ENCODE data around the gene TEP1. TPM values are rescaled to one million over a fixed set of nuclear protein-coding genes. Genes with fewer than 3 reads are reported as not detected.

Gene TEP1
- total RNA-seq, result 15.2 and 21.6 TPM in 2 replicates
- polyA plus RNA-seq, result 7.4 and 10.5 TPM in 2 replicates
- polyA plus RNA-seq (2012), result 7.1 and 10.7 TPM in 2 replicates
- 22.9 and 41.3 TPM in 2 replicates for polyA minus RNA-seq (ENCODE audit: low replicate concordance)

DNA sequence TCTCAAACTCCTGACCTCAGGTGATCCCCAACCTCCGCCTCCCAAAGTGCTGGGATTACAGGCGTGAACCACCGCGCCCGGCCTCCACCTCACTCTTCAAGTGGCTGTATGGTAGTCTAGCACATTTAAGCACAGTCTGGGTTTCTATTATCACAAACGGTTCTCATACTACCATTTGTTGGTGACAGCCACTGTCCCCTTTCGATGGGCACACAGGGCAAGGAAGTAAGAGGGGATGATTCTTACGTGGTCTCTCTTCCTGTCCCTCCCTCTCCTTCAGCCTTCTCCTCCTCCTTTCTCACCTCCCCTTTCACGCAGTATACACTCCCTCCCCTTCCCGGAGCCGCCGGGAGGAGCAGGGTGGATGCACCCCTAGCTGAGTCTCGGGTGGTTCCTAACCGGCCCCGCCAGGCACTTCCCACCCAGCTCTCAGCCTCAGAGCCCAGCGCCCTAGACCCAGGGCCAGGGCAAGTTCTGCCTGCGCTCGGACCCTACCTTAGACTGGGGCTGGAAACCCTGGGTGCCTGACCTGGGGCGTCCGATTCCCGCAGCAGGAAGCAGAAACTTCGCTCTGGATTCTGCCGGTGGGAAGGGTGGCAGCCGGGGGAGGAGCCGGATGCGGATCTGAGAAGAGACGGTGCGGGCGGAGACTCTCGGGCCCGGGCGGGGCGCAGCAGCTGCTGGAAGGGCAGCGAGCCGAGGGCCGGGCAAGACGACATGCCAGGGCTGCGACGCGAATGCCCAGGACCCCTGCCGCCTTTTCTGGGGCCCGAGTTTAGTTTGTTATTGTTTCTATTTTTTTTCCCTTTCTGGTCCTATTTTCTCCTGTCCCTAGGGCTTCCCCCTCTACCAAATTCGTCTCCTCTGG lies at the start of gene TEP1:
Gene TEP1 (minus strand): TSS at position 626 of the 868 bp plus-strand sequence. CDS start 5,062 bp downstream, outside the sequence.
- H3K9ac ChIP-seq (ENCODE audit: insufficient read depth, low read length), result peak within 1 kb of the TSS; percentile 80
- H3K4me1 ChIP-seq (ENCODE audit: control insufficient read depth, extremely low read depth, insufficient read depth, low read length), result no peaks in the 10 kb centered on the region
- H3K9me3 ChIP-seq (ENCODE audit: control insufficient read depth, insufficient read depth, low read depth, low read length), result no peaks in the 10 kb centered on the region
- no peak for TF ChIP-seq EZH2 (IDR thresholded peaks at IDR 0.05; ENCODE audit: low read length, missing control alignments)
- TF ChIP-seq, protein P1, sequence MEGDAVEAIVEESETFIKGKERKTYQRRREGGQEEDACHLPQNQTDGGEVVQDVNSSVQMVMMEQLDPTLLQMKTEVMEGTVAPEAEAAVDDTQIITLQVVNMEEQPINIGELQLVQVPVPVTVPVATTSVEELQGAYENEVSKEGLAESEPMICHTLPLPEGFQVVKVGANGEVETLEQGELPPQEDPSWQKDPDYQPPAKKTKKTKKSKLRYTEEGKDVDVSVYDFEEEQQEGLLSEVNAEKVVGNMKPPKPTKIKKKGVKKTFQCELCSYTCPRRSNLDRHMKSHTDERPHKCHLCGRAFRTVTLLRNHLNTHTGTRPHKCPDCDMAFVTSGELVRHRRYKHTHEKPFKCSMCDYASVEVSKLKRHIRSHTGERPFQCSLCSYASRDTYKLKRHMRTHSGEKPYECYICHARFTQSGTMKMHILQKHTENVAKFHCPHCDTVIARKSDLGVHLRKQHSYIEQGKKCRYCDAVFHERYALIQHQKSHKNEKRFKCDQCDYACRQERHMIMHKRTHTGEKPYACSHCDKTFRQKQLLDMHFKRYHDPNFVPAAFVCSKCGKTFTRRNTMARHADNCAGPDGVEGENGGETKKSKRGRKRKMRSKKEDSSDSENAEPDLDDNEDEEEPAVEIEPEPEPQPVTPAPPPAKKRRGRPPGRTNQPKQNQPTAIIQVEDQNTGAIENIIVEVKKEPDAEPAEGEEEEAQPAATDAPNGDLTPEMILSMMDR (conservative IDR thresholded peaks at IDR 0.05 in 1 of 2, IDR thresholded peaks at IDR 0.05 in 1 of 2; ENCODE audit: low read depth in 1 of 2, low read length in 2 of 2), result no peak
- H3K4me2 ChIP-seq (ENCODE audit: extremely low read depth, insufficient read depth, low read length), result peak within 1 kb of the TSS; percentile 94
- H3K27ac ChIP-seq (ENCODE audit: insufficient read depth, low read length), result peak within 1 kb of the TSS; percentile 80
- H3K79me2 ChIP-seq (ENCODE audit: control insufficient read depth, insufficient read depth, low read length), result peaks cover 8% of the 10 kb centered on the region
- H3K4me3 ChIP-seq (replicated peaks in 1 of 4; ENCODE audit: control extremely low read depth in 1 of 4, insufficient read depth in 1 of 4, low read depth in 3 of 4, low read length in 4 of 4), result peak within 1 kb of the TSS; percentile 52 to 92 (median 74)
- H2AFZ ChIP-seq (ENCODE audit: low read length), result peak within 1 kb of the TSS; percentile 92
- peak; percentile 80 to 83 for DNase-seq (ENCODE audit: low read depth in 2 of 2)
- H4K20me1 ChIP-seq (ENCODE audit: control insufficient read depth, extremely low read depth, insufficient read depth, low read length), result no peaks in the 10 kb centered on the region
- H3K27me3 ChIP-seq (ENCODE audit: control insufficient read depth, insufficient read depth, low read length), result no peaks in the 10 kb centered on the region
- no peaks in the 10 kb centered on the region for H3K36me3 ChIP-seq (ENCODE audit: control insufficient read depth, insufficient read depth, low read length)

DNA sequence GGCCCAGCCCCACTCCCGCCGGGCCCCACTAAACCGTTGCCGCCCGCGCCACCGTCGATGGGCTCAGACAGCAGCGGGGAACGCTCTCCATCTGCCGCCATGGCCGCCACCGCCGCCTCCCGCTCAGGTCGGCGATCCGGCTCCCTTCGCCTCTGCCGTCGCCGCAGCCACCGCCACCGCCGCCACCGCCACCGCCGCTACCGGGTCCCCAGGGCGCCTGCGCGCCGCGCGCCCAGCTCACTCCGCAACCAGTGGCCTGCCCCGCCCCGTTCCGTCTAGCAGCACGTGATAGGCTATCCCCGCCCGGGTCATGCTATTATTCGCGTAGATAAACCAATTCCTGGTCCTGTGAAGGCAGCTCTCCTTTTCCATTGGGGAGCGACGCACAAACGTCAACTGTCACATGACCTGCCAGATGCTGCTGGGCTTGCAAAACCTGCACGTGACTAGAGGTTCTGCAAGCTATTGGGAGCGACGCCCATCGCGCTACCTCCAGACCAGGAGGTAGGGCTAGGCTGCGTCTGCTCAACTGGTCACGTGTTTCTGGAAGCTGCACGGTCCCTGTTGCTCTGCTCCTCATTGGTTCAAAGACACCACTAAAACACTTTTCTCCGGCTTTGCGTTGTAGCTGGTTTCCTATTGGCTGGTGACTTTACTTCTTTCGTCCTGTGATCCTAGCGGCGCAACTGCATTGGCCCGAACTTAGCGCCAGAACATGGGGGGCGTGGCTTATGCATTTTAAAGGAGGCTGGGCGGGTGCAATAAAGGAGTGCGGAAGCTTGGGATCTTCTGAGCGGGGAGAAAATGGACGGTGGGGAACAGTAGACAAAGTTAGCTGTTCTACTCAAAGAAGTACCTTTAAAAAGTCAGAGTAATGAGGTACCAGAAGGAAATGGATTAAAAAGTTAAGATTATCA lies 48.2 kb upstream of the TEP1 start, which contains the start of gene PIP4P1:
Gene PIP4P1 (minus strand): TSS at position 210 of the 917 bp plus-strand sequence. CDS start 109 bp downstream, at position 101.
- peak within 1 kb of the TSS; percentile 91 for H3K9ac ChIP-seq (ENCODE audit: insufficient read depth, low read length)
- peak; percentile 100 for DNase-seq (ENCODE audit: low read depth in 2 of 2)
- peak within 1 kb of the TSS; percentile 82 for H3K27ac ChIP-seq (ENCODE audit: insufficient read depth, low read length)
- H3K9me3 ChIP-seq (ENCODE audit: control insufficient read depth, insufficient read depth, low read depth, low read length), result no peaks in the 10 kb centered on the region
- H2AFZ ChIP-seq (ENCODE audit: low read length), result peak within 1 kb of the TSS; percentile 67
- no peaks in the 10 kb centered on the region for H4K20me1 ChIP-seq (ENCODE audit: control insufficient read depth, extremely low read depth, insufficient read depth, low read length)
- peak within 1 kb of the TSS; percentile 96 for H3K4me2 ChIP-seq (ENCODE audit: extremely low read depth, insufficient read depth, low read length)
- peak within 1 kb of the TSS; percentile 72 to 97 (median 84) for H3K4me3 ChIP-seq (replicated peaks in 1 of 4; ENCODE audit: control extremely low read depth in 1 of 4, insufficient read depth in 1 of 4, low read depth in 3 of 4, low read length in 4 of 4)
- no peak for TF ChIP-seq EZH2 (IDR thresholded peaks at IDR 0.05; ENCODE audit: low read length, missing control alignments)
- TF ChIP-seq, protein P1 (conservative IDR thresholded peaks at IDR 0.05 in 1 of 2, IDR thresholded peaks at IDR 0.05 in 1 of 2; ENCODE audit: low read depth in 1 of 2, low read length in 2 of 2), result no peak
- peaks cover 33% of the 10 kb centered on the region for H3K79me2 ChIP-seq (ENCODE audit: control insufficient read depth, insufficient read depth, low read length)
- H3K4me1 ChIP-seq (ENCODE audit: control insufficient read depth, extremely low read depth, insufficient read depth, low read length), result peaks cover 7% of the 10 kb centered on the region
- H3K27me3 ChIP-seq (ENCODE audit: control insufficient read depth, insufficient read depth, low read length), result no peaks in the 10 kb centered on the region
- H3K36me3 ChIP-seq (ENCODE audit: control insufficient read depth, insufficient read depth, low read length), result peaks cover 17% of the 10 kb centered on the region
